ENCODE results near the gene ATXN3.

- TF ChIP-seq CTCF (IDR thresholded peaks at IDR 0.05; ENCODE audit: low read depth, low read length, poor library complexity, severe bottlenecking) (no peak), EZH2phosphoT487 (IDR thresholded peaks at IDR 0.05; ENCODE audit: borderline replicate concordance, low read length) (no peak)
Observed at GRCh38 chr14:92037989-92038388, 68.4 kb downstream of the ATXN3 start.

All from DOHH2 (cell line).